MCF 10A (cell line): ENCODE measurements around the gene DPYD. TPM values are rescaled to one million over a fixed set of nuclear protein-coding genes. Genes with fewer than 3 reads are reported as not detected.

ENCODE experiments used
- BruUV-seq: library from RNA; stranded (reverse); fragments of 400-500 nt; replicated peaks from 2 replicates; lab custom pipeline; 2021; lab: Mats Ljungman, UMichigan
- CTCF ChIA-PET: fragments of 300-600 bp; sonication (Branson Sonifier 250); formaldehyde crosslinking; extraction: SDS; loops from one replicate; lab custom pipeline; 2021; ENCODE audit warnings: antibody characterized with exemption, inconsistent platforms; lab: Yijun Ruan, JAX
- POLR2A ChIA-PET: fragments of 300-600, 350-650 bp; sonication (Branson Sonifier 250); formaldehyde crosslinking; extraction: SDS; loops from one replicate; lab custom pipeline; 2020; ENCODE audit warnings: antibody characterized with exemption, inconsistent platforms; lab: Yijun Ruan, JAX
- DNase-seq: peaks from one replicate; pipeline ENCODE4 v3.0.0-alpha.2; 2018; ENCODE audit not compliant: unreplicated experiment
- H3K27ac Mint-ChIP-seq: one replicate; pipeline ENCODE4 v1.8.0; 2022; ENCODE audit warnings: mild to moderate bottlenecking, low read depth, mixed read lengths; ENCODE audit not compliant: unreplicated experiment
- H3K27me3 Mint-ChIP-seq: one replicate; pipeline ENCODE4 v1.8.0; 2022; ENCODE audit warnings: mixed read lengths; ENCODE audit not compliant: insufficient read depth, unreplicated experiment
- H3K36me3 Mint-ChIP-seq: one replicate; pipeline ENCODE4 v1.8.0; 2022; ENCODE audit warnings: mild to moderate bottlenecking, moderate library complexity, mixed read lengths; ENCODE audit not compliant: insufficient read depth, unreplicated experiment
- H3K4me1 Mint-ChIP-seq: one replicate; pipeline ENCODE4 v1.8.0; 2022; ENCODE audit warnings: mixed read lengths; ENCODE audit not compliant: insufficient read depth, unreplicated experiment
- H3K4me3 Mint-ChIP-seq: one replicate; pipeline ENCODE4 v1.8.0; 2022; ENCODE audit warnings: mild to moderate bottlenecking, moderate library complexity, mixed read lengths; ENCODE audit not compliant: unreplicated experiment
- H3K9me3 Mint-ChIP-seq: one replicate; pipeline ENCODE4 v1.8.0; 2022; ENCODE audit warnings: mixed read lengths; ENCODE audit not compliant: unreplicated experiment
- intact Hi-C: fragments of 100-400 bp; cut with micrococcal nuclease; formaldehyde crosslinking; loops from 2 replicates; pipeline ENCODE4 v1.14.1; 2022
- total RNA-seq: library from RNA; stranded (reverse); gene quantifications from 2 replicates; pipeline ENCODE4 v1.2.3, GENCODE V29; 2022
- TF ChIP-seq, protein P1 (sequence below): fragments of 200-600 bp; IDR thresholded peaks from one replicate; pipeline ENCODE4 v1.8.0; 2022; ENCODE audit warnings: antibody characterized with exemption, mild to moderate bottlenecking; ENCODE audit not compliant: unreplicated experiment

Gene DPYD
- total RNA-seq, 1 experiment from 2014 or later: 48.2 TPM

GRCh38 chr1:97427371-97427770 lies 493.5 kb downstream of the DPYD start:
- CTCF ChIA-PET: interaction anchor here (0.6 kb wide), 1 partner anchor 20 kb away, joined by 3 read pairs; no protein-coding TSS in a partner anchor
- no peaks in the 10 kb centered on the region for H3K4me1 Mint-ChIP-seq
- DNase-seq: no peak
- intact Hi-C loops: no loop called here
- H3K4me3 Mint-ChIP-seq: no peak overlapping the region
- no peak overlapping the region for H3K27ac Mint-ChIP-seq
- no peaks in the 10 kb centered on the region for H3K9me3 Mint-ChIP-seq
- no peaks in the 10 kb centered on the region for H3K27me3 Mint-ChIP-seq
- POLR2A ChIA-PET: interaction anchor here (0.6 kb wide), 1 partner anchor 214 kb away, joined by 3 read pairs; no protein-coding TSS in a partner anchor
- no peaks in the 10 kb centered on the region for H3K36me3 Mint-ChIP-seq
- no TSS peak for BruUV-seq
- TF ChIP-seq, protein P1, sequence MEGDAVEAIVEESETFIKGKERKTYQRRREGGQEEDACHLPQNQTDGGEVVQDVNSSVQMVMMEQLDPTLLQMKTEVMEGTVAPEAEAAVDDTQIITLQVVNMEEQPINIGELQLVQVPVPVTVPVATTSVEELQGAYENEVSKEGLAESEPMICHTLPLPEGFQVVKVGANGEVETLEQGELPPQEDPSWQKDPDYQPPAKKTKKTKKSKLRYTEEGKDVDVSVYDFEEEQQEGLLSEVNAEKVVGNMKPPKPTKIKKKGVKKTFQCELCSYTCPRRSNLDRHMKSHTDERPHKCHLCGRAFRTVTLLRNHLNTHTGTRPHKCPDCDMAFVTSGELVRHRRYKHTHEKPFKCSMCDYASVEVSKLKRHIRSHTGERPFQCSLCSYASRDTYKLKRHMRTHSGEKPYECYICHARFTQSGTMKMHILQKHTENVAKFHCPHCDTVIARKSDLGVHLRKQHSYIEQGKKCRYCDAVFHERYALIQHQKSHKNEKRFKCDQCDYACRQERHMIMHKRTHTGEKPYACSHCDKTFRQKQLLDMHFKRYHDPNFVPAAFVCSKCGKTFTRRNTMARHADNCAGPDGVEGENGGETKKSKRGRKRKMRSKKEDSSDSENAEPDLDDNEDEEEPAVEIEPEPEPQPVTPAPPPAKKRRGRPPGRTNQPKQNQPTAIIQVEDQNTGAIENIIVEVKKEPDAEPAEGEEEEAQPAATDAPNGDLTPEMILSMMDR: no peak

GRCh38 chr1:97424209-97424608 lies 496.6 kb downstream of the DPYD start:
- H3K36me3 Mint-ChIP-seq: no peaks in the 10 kb centered on the region
- TF ChIP-seq, protein P1: no peak
- H3K4me1 Mint-ChIP-seq: no peaks in the 10 kb centered on the region
- no peak overlapping the region for H3K27ac Mint-ChIP-seq
- no peak for DNase-seq
- CTCF ChIA-PET: interaction anchor here (1.5 kb wide), 1 partner anchor 1044 kb away, joined by 6 read pairs; no protein-coding TSS in a partner anchor
- no peaks in the 10 kb centered on the region for H3K27me3 Mint-ChIP-seq
- intact Hi-C loops: no loop called here
- no peaks in the 10 kb centered on the region for H3K9me3 Mint-ChIP-seq
- H3K4me3 Mint-ChIP-seq: no peak overlapping the region
- BruUV-seq: no TSS peak
- POLR2A ChIA-PET: no interaction called here

DNA sequence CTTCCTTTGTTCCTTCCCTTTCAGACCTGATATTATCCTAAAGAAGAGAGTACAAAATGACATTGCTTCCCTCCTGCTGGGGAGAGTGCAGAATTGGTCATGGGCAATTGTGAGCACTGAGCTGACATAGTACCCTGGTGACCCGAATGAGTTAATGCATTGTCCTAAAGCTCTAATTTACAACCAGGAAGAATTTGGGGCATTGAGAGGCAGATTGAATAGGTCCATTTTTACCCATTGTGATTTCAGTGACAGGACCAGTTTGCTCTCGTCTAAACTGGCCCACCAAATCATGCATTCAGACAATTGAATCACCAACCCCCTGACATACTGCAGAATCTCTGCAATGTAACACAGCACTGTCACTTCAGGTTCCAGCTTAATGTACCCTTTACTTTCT lies 497.4 kb downstream of the DPYD start:
- H3K4me1 Mint-ChIP-seq: no peaks in the 10 kb centered on the region
- BruUV-seq: no TSS peak
- DNase-seq: no peak
- TF ChIP-seq, protein P1: no peak
- H3K9me3 Mint-ChIP-seq: no peaks in the 10 kb centered on the region
- ChIA-PET CTCF (interaction anchor here (0.7 to 1.5 kb wide), 2 partner anchors 22 to 1045 kb away, joined by 4 to 6 read pairs; no protein-coding TSS in a partner anchor), POLR2A (no interaction called here)
- no peaks in the 10 kb centered on the region for H3K36me3 Mint-ChIP-seq
- intact Hi-C loops: no loop called here
- no peaks in the 10 kb centered on the region for H3K27me3 Mint-ChIP-seq
- H3K4me3 Mint-ChIP-seq: no peak overlapping the region
- H3K27ac Mint-ChIP-seq: no peak overlapping the region

DNA sequence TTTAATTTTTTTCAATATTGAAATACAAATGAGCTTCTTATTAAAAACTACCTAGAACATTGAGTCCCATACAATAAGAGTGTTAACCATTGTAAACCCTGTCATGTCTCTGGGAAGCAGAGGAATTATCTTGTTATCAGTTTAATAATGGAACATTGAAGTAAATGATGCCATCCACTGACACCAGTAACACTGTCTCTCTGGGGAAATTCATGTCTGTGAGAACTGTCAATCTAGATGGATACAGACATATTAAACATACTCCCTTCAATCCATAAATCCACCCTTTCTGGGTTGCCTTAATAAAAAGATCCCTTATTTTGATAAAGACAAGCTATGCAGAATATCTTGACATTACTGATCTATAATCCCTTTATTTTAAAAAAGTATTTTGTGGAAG lies 503.2 kb downstream of the DPYD start:
- no peaks in the 10 kb centered on the region for H3K9me3 Mint-ChIP-seq
- ChIA-PET POLR2A (interaction anchor here (1.3 kb wide), 1 partner anchor 9 kb away, joined by 5 read pairs; no protein-coding TSS in a partner anchor), CTCF (interaction anchor here (0.6 to 1.0 kb wide), 5 partner anchors 58 to 328 kb away, joined by 3 to 4 read pairs (median 3); no protein-coding TSS in a partner anchor)
- H3K4me1 Mint-ChIP-seq: no peaks in the 10 kb centered on the region
- intact Hi-C loops: no loop called here
- no TSS peak for BruUV-seq
- TF ChIP-seq, protein P1: no peak
- H3K27me3 Mint-ChIP-seq: no peaks in the 10 kb centered on the region
- no peaks in the 10 kb centered on the region for H3K36me3 Mint-ChIP-seq
- H3K4me3 Mint-ChIP-seq: no peak overlapping the region
- no peak overlapping the region for H3K27ac Mint-ChIP-seq
- no peak for DNase-seq
